Measurements from ENCODE around the gene DACH1. TPM values are rescaled to one million over a fixed set of nuclear protein-coding genes. Genes with fewer than 3 reads are reported as not detected.

The DACH1 gene
- total RNA-seq, 2 experiments from 2014 or later = 0.71 to 0.89 TPM

- no peaks in the 10 kb centered on the region for H3K27me3 ChIP-seq (ENCODE audit: control insufficient read depth in 1 of 2, insufficient read depth in 2 of 2, low read length in 2 of 2)
- H3K9me3 ChIP-seq (ENCODE audit: control insufficient read depth in 1 of 2, insufficient read depth in 1 of 2, low read length in 2 of 2) = no peaks in the 10 kb centered on the region
- H3K9me3 Mint-ChIP-seq = no peaks in the 10 kb centered on the region
- ChIA-PET POLR2A (no interaction called here), CTCF (no interaction called here)
- no peak overlapping the region for H3K4me3 ChIP-seq (ENCODE audit: low read length)
- H3K36me3 Mint-ChIP-seq (ENCODE audit: low read depth) = no peaks in the 10 kb centered on the region
- H3K27me3 Mint-ChIP-seq = no peaks in the 10 kb centered on the region
- no peak for TF ChIP-seq CTCF (IDR thresholded peaks at IDR 0.05)
- no peak overlapping the region for H3K4me3 Mint-ChIP-seq
- no peak for DNase-seq
- H3K4me1 Mint-ChIP-seq (ENCODE audit: low read depth) = no peaks in the 10 kb centered on the region
- no peak overlapping the region for H3K27ac ChIP-seq (ENCODE audit: low read depth in 1 of 2, low read length in 2 of 2)
- no peaks in the 10 kb centered on the region for H3K4me1 ChIP-seq (ENCODE audit: insufficient read depth, low read length)
- no peaks in the 10 kb centered on the region for H3K36me3 ChIP-seq (ENCODE audit: insufficient read depth, low read length)
- no peak for ATAC-seq (ENCODE audit: poor library complexity)
- intact Hi-C loops (cut with DNase I, micrococcal nuclease) = no loop called here
- no peak overlapping the region for H3K27ac Mint-ChIP-seq
Measured at GRCh38 chr13:71477735-71478134, 389.3 kb downstream of the DACH1 start.

GRCh38 chr13:71474936-71475335 lies 392.1 kb downstream of the DACH1 start:
- Mint-ChIP-seq H3K36me3 (ENCODE audit: low read depth) (no peaks in the 10 kb centered on the region), H3K27me3 (no peaks in the 10 kb centered on the region), H3K9me3 (no peaks in the 10 kb centered on the region), H3K4me3 (no peak overlapping the region), H3K27ac (no peak overlapping the region), H3K4me1 (ENCODE audit: low read depth) (no peaks in the 10 kb centered on the region)
- Histone ChIP-seq H3K27me3 (ENCODE audit: control insufficient read depth in 1 of 2, insufficient read depth in 2 of 2, low read length in 2 of 2) (no peaks in the 10 kb centered on the region), H3K9me3 (ENCODE audit: control insufficient read depth in 1 of 2, insufficient read depth in 1 of 2, low read length in 2 of 2) (no peaks in the 10 kb centered on the region), H3K4me1 (ENCODE audit: insufficient read depth, low read length) (no peaks in the 10 kb centered on the region), H3K36me3 (ENCODE audit: insufficient read depth, low read length) (no peaks in the 10 kb centered on the region), H3K27ac (ENCODE audit: low read depth in 1 of 2, low read length in 2 of 2) (no peak overlapping the region), H3K4me3 (ENCODE audit: low read length) (no peak overlapping the region)
- DNase-seq (no peak), ATAC-seq (ENCODE audit: poor library complexity) (no peak)
- no peak for TF ChIP-seq CTCF (IDR thresholded peaks at IDR 0.05)
- ChIA-PET POLR2A (no interaction called here), CTCF (no interaction called here)
- intact Hi-C loops (cut with DNase I, micrococcal nuclease) = no loop called here

GRCh38 chr13:71469626-71470025 lies 397.4 kb downstream of the DACH1 start:
- Histone ChIP-seq H3K9me3 (ENCODE audit: control insufficient read depth in 1 of 2, insufficient read depth in 1 of 2, low read length in 2 of 2) (peaks cover 0 to 3% of the 10 kb centered on the region in 2 experiments), H3K4me3 (ENCODE audit: low read length) (no peak overlapping the region), H3K36me3 (ENCODE audit: insufficient read depth, low read length) (no peaks in the 10 kb centered on the region), H3K4me1 (ENCODE audit: insufficient read depth, low read length) (no peaks in the 10 kb centered on the region), H3K27me3 (ENCODE audit: control insufficient read depth in 1 of 2, insufficient read depth in 2 of 2, low read length in 2 of 2) (no peaks in the 10 kb centered on the region), H3K27ac (ENCODE audit: low read depth in 1 of 2, low read length in 2 of 2) (no peak overlapping the region)
- ChIA-PET CTCF (no interaction called here), POLR2A (no interaction called here)
- H3K36me3 Mint-ChIP-seq (ENCODE audit: low read depth) = no peaks in the 10 kb centered on the region
- ATAC-seq (ENCODE audit: poor library complexity) = no peak
- no peak for TF ChIP-seq CTCF (IDR thresholded peaks at IDR 0.05)
- no peaks in the 10 kb centered on the region for H3K27me3 Mint-ChIP-seq
- no peaks in the 10 kb centered on the region for H3K9me3 Mint-ChIP-seq
- intact Hi-C loops (cut with DNase I, micrococcal nuclease) = no loop called here
- no peaks in the 10 kb centered on the region for H3K4me1 Mint-ChIP-seq (ENCODE audit: low read depth)
- no peak overlapping the region for H3K27ac Mint-ChIP-seq
- H3K4me3 Mint-ChIP-seq = no peak overlapping the region
- DNase-seq = no peak

All from CD4-positive, alpha-beta T cell (primary cell).